GM19438 (cell line): ENCODE measurements around the gene KRT4.

Source experiments
- ATAC-seq: cut with Tn5 transposase; IDR thresholded peaks from one replicate; pipeline ENCODE4 v1.9.1; 2021; ENCODE audit warnings: low read depth; ENCODE audit not compliant: unreplicated experiment

The KRT4 gene

GRCh38 chr12:52837413-52837741, 23.5 kb upstream of the KRT4 start:
- no peak for ATAC-seq

GRCh38 chr12:52836491-52837412, 22.8 kb upstream of the KRT4 start:
- no peak for ATAC-seq

DNA sequence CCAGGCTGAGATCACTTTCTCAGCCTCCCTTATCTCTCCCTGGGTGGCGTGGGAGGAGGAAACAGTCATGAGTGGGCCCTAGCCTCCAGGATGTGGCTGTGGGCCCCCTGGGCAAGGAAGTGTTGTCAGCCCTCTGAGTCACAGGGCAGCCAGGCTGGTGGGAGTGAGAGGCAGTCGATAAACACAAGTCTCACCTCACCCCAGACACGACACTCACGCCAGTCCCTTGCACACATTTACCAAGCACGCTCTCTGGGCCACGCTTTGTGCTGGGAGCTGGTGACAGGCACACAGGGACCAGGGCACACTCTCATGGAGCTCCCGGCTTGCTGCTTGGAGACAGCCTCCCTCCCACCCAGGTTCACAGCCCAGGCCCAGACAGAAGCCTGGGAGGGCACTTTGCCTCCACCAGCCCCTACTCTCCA, 22.1 kb upstream of the KRT4 start:
- no peak for ATAC-seq

- ATAC-seq = no peak
These were observed 21.5 kb upstream of the KRT4 start for GRCh38 chr12:52835271-52836041.

- ATAC-seq = no peak
These were observed 20.7 kb upstream of the KRT4 start for GRCh38 chr12:52834727-52835001.

GRCh38 chr12:52833922-52834726, 20.2 kb upstream of the KRT4 start, which contains the start of gene KRT79:
Gene KRT79, minus strand, starts transcription at chr12:52834311. Its CDS starts 51 bp downstream, at chr12:52834260.
- no peak for ATAC-seq

DNA sequence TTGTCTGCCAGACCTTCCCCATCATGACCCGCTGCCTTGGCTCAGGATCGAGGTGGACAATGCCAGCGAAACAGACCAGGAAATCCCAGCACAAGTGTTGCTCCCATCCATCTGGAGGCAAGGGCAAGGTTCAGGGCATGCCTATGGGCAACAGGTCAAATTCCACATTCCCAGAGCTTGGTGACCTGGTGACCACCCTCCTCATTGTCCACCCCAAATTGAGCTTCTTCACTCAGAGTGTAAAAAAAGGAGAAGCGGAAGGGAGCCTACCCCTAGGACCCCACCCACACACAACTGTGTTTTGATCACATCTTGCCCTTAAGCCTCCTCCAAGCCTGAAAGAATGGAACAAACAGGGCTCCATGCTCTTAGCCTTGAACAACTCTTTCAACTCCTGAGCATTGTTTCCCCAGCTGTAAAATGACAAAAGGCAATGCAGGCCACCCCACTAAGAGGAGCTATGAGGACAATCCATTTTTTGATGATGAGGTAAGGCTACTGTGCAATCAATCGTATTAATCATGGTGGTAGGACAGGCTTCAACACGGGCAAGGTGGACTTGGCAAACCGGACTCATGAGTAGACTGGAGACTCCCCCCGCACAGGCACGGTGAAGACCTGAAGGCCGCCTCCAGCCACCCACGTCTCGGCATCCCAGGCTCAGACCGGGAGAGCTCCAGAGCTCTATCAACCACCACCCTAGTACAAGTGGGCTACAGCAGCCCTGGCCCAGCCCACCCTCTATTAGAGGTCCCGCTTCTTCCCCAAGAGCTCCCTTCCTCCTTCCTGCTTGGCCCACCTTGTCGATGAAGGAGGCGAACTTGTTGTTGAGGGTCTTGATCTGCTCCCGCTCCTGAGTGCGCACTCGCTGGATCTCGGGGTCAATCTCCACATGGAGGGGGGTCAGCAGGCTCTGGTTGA, 19.3 kb upstream of the KRT4 start:
- no peak for ATAC-seq

DNA sequence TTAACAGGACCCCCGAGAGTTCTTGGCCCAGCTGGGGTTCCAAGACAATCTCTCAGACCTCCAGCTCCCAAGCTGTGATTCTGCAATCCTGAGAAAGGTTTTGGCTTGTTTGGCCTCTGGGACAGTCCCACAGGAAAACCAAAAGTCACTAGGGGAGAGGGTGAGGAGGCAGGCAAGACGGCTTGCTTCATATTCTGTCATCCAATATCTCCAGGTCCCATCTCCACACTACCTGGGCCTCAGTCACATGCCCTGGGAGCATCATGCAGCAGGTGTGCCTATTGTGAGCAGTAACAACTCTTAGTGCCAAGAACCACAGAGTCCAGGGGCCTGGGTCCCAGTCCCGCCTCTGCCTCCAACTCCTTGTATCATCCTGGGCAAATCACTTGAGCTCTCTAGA, 18.5 kb upstream of the KRT4 start:
- ATAC-seq = no peak

- no peak for ATAC-seq
These were observed 17.3 kb upstream of the KRT4 start for GRCh38 chr12:52831251-52831650.

DNA sequence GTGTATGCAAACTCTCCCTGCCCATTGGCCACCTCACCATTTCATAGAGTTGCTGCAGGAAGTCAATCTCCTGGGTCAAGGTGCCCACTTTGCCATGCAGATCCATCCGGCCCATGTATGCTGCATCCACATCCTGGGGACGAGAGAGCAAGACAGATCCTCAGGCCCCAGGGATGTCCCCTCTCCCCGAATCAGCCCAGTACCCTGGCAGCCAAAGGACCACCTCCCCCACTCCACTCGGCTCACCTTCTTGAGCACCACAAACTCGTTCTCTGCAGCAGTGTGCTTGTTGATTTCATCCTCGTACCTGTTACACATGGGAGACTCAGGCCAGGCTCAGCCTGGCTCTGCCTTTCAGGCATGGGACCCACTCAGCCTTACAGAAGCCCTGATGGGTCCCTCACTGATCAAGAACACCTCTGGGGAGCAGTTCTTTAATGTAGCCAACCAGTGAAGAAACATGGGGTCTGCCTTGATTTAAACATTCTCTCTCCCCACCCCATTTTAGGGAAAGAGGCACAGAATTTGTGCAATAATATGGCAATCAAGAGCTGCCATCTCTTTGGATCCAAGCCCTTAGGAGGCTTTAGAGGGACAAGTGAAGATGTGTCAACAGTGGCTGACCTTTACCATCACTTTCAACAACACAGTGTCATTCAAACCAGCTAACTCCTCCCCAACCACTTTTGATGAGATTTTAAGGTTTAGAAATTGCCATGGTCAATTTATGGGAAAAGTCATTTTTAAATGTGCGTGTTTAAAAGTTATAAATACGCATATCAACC, 16.3 kb upstream of the KRT4 start:
- ATAC-seq = no peak

DNA sequence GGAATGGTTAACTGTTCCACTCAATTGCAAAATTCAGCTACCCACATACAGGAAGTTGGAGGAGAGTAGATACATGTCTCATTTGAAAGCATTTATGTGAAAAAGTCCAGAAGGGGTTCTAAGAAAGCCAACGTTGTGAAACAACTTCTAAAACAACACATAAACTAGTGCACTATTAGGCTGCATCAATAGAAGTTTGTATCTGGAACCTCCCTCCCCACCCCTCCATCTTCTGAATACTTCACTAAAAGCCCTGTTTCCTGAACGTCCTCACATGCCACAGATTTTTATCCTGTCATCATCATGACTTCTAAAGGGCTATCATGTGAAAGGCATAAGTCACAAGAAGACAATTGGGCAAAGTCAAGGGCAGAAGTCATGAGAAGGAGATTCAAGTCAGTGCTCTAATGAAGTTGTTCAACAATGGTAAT, 14.7 kb upstream of the KRT4 start:
- ATAC-seq = no peak

- ATAC-seq = no peak
These were observed 14.2 kb upstream of the KRT4 start for GRCh38 chr12:52828156-52828555.

DNA sequence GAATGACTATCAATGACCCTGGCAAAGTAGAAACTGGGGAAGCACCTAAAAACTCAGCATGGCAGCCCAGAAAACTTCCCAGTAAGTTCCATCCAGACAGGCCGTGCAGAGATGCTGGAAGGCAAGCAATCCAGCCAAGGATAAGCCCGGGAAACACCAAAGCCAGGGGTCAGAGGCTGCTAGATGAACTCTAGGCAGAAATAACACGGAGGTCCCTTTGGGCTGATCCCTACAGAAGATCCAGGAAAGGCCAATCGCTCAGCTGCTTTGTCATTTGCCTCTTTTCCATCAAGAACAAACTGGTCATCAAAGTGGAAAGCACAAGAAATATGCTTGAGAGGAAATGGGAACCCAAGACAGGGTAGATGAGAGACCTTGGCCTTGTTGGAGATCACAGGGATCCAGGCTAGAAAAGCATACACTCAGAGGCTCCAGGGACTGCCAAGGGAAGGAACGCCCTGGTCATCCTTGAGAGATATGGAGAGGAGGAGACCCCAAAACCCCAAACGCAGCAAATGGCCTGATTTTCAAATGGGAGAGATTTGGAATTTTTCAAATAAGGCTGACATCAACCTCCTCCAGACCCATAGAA, 13.7 kb upstream of the KRT4 start:
- ATAC-seq = no peak

DNA sequence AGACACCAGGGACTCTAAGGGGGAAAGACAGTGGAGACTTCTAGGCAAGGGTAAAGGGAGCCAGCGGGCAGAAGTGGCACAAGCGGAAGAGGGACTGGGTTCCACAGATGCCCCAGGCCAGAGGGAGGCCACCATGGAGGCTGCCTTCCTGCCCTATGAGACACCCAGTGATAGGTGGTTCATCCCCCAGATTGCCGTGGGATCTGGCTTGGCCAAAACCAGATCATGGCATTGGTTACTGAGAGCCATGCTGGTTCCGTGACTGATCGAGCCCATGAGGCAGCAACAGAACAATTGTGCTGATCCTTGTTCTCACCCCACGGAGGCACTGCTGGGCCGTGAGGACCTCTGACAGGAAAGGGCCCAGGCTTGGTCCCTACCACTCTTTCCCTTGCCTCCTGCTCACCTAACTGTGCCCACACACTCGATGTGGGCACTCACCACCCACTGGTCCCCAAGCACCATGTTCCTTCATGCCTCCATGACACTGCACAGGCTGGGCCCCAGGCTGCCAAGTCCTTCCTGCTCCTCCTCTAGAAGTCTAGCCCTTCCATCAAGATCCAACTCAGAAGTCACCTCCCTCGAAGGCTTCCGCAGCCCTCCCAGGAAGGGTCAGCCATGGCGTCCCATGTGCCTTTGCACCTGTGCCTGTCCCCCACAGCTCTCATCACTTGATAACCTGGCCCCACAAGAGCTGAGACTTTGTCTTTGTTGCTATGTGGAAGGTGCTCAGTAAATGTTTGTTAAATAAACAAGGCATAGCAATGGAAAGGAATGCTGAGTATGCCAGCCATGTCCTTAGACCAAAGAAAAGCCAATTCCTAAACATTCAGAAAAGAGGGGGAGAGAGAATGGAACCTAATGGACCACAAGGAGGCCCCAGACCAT, 12.9 kb upstream of the KRT4 start:
- ATAC-seq = no peak

- ATAC-seq = no peak
These were observed 12.0 kb upstream of the KRT4 start for GRCh38 chr12:52825961-52826360.

DNA sequence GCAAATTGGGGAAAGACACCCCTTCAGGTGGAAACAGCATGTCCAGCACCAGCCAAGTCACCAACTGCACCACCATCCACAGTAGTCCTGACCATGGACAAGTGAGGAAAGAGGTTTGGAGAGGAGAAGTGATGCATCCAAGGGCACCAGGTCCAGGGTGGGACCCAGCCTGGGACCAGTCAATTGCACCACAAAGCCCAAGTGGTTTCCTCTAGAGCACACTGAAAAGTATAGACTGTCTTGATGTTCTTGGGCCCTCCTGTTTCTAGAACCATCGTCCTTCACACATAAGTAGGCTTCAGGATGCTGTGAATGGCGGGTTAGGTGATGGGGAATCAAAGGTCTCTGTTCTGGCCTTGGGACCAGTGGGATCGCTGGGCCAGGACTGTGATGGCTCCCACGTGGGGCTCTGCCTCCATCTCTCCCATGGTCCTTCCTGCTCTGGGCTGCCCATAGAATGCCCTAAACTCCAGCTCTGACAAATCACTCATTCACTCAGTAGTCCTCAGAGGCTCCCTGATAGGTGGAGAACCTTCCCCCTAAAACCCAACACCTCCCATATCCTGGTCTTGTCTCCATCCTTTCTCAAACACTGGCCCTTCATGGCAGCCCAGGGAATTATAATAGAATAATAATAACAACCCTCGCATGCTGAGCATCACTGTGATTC, 11.0 kb upstream of the KRT4 start:
- no peak for ATAC-seq

GRCh38 chr12:52823761-52824450, 10.0 kb upstream of the KRT4 start:
- no peak for ATAC-seq
